Stimulated activated CD4-positive, alpha-beta T cell treated with anti-CD3 and anti-CD28 coated beads, Interleukin-1b, Interleukin-23, amount 100 ng/mL, for 48 hours (primary cell): ENCODE measurements around the gene RNPEPL1.
A peak's percentile ranks its signal among the peaks of the same experiment; 100 is the strongest.
"Not testable (repeated sequence)": the region's sequence is repeated elsewhere in the genome, so short reads cannot be mapped to it uniquely, and the experiment has no call there.

Experiments
- DNase-seq: peaks from one replicate; pipeline ENCODE4 v3.0.0-alpha.2; 2020

RNPEPL1 gene, protein sequence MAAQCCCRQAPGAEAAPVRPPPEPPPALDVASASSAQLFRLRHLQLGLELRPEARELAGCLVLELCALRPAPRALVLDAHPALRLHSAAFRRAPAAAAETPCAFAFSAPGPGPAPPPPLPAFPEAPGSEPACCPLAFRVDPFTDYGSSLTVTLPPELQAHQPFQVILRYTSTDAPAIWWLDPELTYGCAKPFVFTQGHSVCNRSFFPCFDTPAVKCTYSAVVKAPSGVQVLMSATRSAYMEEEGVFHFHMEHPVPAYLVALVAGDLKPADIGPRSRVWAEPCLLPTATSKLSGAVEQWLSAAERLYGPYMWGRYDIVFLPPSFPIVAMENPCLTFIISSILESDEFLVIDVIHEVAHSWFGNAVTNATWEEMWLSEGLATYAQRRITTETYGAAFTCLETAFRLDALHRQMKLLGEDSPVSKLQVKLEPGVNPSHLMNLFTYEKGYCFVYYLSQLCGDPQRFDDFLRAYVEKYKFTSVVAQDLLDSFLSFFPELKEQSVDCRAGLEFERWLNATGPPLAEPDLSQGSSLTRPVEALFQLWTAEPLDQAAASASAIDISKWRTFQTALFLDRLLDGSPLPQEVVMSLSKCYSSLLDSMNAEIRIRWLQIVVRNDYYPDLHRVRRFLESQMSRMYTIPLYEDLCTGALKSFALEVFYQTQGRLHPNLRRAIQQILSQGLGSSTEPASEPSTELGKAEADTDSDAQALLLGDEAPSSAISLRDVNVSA

DNA sequence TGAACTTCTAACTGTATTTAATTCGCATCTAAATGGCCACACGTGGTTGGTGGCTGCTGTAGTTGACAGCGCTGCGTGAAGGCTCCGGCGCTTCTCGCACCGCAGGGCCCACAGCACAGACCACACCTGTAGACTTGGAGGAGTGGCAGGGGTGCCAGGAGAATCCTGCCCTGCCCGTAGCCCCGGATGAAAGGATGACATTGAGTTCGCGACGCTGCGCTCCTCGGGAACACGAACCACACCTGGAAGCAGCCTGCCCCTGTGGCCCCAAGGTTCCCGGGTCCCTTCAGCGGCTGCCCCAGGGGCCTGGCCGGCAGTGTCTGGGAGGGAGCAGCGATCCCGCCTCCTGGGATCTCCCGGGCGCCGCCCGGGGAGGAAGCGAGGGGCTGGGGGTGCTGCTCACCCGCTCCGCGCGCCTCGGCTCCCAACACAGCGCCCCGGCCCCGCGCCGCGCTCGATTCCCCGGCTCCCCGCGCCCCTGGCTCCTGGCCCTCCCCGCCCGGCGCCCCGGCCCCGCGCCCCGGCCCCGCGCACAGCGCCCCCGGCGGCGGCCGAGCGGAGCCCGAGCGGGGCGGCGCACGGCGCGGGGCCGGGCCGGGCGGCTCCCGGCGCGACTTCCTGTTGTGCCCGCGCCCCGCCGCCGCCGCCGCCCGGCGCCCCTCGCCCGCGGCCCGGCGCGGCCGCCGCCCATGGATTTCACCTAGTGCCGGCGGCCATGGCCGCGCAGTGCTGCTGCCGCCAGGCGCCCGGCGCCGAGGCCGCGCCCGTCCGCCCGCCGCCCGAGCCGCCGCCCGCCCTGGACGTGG is at the start of gene RNPEPL1:
Gene RNPEPL1, plus strand, starts transcription at position 613 of the 806 bp plus-strand sequence. Its CDS starts 103 bp downstream, at position 716.
- DNase-seq = peak; percentile 39

- DNase-seq = no peak
These were observed 49.3 kb upstream of the RNPEPL1 start for GRCh38 chr2:240518981-240519380.

DNA sequence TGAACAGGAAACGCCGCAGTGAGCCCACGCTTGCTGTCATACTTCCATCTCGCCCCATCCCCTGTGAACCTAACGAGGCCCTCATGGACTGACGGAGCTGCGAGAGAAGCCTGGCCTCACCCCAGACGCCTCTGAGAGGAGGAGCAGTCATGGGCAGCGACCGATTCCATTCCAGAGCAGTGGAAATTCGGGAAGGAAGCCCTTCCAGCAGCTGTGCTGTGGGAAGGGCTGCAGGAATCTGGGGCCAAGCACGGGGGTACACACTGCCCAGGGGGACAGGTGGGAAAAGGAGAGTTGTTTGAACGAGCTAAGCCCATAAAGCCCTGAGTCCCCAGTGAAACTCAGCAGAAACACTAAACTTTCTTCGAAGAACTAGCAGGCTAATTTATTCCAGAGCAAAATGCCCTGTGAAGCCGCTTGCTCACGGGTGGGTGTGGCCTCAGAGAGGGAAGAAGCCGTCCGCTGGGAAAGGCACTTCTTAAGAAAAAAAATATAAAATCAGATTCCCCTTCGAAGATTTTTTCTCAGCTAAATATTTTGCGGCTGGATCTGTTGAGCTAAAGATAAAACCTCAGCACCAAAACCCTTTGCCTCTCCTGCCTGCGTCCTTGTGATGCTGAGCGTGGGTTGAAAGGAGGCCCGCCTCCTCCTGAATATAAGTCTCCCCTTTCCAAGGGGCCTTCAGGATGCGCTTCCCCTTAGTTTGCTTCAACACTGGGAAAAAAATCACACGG is 48.7 kb upstream of the RNPEPL1 start:
- no peak for DNase-seq

DNA sequence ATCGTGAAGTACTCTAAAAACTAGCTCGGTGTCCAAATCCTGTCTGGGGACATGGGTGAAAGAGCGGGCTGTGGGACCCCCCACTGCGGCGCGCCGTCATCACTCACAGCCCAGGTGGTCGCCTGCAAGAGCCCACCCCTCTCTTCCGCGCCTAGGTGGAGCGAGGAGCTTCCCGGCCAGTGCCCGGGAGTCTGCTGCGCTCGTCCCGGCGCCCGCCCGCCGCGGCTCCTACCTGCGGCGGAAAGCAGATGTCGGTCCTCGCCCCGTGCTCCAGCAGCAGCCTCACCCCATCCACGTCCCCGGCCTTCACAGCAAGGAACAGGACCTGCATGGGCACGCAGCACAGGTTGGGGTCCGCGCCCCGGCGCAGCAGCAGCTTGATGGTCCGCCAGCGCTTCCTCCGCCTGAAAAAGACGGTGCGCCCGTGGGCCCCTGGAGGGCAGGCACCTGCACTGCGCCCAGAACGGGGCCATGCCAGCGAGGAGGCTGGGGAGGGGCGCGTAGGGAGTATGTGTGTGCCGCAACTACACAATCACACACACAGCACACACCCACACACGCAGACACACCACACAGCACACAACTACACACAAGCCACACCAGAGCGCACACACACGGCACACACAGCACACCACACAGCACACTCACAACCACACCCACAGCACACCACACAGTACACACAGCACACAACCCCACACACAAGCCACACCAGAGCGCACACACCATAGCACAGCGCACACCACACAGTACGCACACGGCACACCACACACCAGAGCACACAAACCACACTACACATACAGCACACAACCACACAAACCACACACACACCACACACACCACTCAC is 47.9 kb upstream of the RNPEPL1 start:
- no peak for DNase-seq

- DNase-seq = no peak
These were observed 47.3 kb upstream of the RNPEPL1 start for GRCh38 chr2:240520974-240521350.

GRCh38 chr2:240521885-240522284 is 46.4 kb upstream of the RNPEPL1 start:
- DNase-seq = not testable (repeated sequence)

DNA sequence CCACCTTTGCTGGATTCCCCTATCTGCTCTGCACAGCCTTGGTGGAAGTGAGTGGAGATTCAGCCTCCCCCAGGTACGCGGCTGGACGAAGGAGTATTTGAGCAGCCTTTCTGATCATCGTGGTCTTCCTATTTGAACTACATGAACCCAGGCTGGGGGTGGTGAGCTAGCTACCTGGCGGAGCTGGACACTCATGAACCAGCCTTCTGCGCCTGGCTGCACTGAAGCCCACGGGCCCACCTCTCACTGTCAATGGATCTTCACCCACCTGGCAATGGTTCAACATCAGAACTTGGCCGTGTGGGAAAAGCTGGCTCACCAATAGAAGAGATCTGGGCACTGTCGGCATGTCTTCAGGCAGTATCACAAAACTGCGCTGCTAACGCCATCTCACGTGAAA is 45.9 kb upstream of the RNPEPL1 start:
- DNase-seq = no peak

DNA sequence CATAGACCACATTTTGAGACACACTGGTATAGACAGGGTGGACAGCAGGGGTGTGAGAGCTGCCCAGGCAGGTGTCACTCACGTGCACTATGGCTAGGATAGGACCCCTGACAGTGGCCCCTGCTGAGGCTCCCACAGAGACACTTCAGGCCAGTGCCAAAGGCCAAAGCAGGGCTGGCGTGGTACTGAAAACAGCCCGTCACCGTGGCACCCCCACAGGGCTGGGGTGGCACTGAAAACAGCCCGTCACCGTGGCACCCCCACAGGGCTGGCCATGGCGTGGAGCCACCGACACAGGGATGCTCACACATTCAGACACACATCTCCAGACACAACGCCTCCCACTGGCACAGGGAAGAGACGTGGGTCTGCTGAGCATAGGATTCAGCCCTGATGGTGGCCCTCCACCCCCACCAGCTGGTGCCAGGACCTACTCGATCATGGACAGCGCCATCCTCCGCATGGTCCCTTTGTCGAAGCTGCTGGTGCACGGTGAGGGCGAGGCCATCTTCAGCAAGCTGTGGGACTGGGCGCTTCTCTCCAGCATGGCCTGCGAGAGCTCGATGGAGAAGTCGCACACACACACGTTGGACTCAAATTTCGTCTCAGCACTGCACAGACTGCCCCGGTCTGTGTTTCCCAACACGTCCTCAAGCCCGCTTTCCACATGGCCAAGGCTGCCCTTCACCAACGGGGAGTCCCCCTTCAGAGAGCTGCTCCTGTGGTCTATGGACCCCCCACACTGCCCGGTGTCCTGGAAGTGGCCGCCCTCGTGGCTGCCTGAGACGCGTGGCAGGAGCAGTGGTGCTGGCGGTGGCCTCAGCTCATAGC is 44.6 kb upstream of the RNPEPL1 start:
- no peak for DNase-seq

DNA sequence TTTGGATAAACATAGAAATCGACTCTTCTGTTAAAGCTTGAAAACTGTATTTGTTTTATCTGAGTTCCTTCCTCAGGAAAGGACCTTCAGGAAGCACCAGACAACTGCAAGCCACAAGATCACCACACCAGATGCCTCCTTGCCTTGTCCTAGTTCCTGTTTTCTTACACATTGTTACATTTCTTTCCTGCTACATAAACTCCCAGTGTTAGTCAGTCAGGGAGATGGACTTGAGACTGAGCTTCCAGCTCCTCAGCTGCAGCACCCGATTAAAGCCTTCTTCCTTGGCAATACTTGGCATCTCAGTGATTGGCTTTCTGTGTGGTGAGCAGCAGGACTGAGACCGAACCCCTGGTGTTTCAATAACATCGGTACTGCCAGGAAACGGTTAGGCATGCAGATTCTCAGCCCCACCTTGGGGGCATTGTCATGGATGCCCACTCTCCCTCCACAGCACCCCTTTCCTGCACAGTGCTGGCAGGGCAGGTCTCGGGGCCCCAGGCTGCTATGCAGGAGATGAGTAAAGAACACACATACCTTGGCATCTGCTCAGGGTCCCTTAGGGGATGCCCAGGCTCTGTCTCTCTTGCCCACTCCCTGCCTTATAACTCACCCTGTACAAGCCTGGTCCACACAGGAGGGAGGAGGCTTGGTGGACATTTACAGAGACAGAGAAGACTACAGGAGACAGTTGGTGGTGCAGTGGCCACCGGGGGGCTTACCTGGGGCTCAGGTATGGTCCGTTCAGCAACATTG is 43.1 kb upstream of the RNPEPL1 start:
- DNase-seq = no peak

DNA sequence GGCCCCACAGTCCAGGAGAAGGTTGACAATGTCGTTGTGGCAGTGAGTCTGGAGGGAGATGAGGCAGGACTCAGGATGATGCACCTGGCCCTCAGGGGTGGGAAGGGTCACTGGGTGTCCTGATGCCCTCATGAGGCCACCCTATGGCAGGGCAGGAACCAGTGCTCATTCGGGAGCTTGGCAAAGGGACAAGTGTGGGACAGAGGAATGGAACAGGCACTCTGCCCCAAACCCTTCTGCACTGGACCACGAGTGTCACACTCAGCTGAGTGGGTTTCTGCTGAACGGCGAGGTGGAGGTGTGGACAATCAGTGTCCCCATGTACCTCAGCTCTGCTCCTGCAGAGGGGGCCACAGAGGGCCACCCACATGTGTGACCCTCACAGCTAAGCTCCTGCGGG is 42.5 kb upstream of the RNPEPL1 start:
- no peak for DNase-seq

DNA sequence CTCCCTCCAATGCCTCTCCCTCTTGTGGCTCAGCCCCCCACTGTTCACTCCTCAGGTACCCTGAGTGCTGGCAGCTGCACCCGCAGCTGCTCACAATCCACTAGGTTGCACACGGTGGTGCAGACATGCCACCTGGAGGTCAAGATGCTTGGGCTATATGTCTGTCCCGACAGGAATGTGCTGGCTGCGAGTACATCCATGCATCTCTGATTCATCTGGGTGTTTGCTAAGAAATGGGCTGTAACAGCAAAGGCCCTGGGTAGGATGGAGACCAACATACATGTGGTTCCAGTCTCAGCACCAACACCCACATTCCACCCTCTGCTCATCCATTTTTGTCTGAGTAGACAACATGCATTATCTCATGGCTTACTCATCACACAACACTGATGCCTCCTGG is 41.8 kb upstream of the RNPEPL1 start:
- DNase-seq = no peak

- DNase-seq = no peak
These were observed 41.0 kb upstream of the RNPEPL1 start for GRCh38 chr2:240527153-240527750.

DNA sequence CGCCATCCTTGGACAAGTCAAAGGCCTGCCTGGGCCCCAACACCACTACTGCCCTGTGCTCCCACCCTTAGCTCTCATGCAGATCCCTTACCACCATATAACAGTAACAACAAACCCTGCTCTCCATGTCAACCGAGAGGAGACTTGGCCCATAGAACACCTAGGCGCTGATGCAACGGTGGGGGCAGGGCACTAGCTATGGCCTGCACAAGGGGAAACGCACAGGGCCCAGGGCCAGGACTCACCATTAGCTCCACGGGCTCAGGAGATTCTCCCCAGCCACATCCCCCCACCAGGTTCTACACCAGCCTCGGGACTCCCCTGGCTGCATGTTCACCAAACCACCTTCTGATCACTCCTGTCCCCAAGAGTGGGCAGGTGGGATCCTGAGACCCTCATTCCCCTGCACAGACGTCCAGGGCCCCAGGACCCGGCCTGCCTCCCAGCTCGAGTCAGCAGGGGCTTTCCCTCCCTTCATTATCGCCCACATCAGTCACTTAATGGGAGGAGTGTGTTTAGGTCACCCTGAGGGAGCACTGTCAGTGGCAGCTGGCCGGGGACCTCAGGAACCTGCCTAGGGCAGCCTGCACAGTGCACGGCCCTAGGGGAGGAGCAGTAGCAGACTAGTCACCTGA is 39.8 kb upstream of the RNPEPL1 start:
- DNase-seq = no peak

DNA sequence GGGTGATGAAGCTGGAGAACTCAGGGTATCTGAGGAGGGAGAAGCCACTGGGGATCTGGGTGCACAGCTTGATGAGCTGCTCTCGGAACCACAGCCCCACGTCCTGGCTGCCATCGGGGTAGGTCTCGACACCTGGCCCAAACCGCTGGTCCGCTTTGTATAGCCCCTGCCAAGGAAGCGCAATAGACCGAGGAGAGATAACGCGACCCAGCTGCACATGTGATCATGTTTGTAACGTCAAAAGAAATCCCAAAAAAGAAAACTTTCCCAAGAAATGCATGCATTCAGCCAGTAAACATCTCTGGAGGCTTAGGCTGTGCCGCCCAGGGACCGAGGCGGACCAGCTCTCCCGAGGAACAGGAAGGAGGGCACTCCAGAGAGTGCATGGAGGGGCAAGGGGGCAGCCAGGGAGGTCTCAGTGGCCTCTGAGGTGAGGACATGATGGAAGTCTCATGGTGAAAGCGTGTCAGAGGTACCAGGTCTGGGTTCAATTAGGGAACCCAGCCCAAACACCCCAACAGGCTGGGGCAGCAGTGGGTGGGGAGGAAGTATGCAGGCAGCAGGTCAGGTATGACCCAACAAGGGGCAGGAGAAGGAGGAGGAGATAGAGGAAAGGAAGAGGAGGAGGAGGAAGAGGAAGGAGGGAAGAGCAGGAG is 38.8 kb upstream of the RNPEPL1 start:
- DNase-seq = no peak

GRCh38 chr2:240530181-240530580 is 38.1 kb upstream of the RNPEPL1 start:
- no peak for DNase-seq

- DNase-seq = no peak
These were observed 37.2 kb upstream of the RNPEPL1 start for GRCh38 chr2:240531038-240531437.

GRCh38 chr2:240532031-240532775 is 36.1 kb upstream of the RNPEPL1 start:
- DNase-seq = no peak
